HL-60/S4 treated with retinoic acid at 250 ng/mL for 4 days and 3 days (cell line): ENCODE data around the gene REEP3.
"Not testable (repeated sequence)": the region's sequence is repeated elsewhere in the genome, so short reads cannot be mapped to it uniquely, and the experiment has no call there.

ENCODE experiments used
- in situ Hi-C: fragments of 300-500 bp; cut with MboI; formaldehyde crosslinking; loops from 2 replicates; pipeline ENCODE4 v1.7.0; 2022; ENCODE audit warnings: low sequenced_read_pairs

REEP3 gene

DNA sequence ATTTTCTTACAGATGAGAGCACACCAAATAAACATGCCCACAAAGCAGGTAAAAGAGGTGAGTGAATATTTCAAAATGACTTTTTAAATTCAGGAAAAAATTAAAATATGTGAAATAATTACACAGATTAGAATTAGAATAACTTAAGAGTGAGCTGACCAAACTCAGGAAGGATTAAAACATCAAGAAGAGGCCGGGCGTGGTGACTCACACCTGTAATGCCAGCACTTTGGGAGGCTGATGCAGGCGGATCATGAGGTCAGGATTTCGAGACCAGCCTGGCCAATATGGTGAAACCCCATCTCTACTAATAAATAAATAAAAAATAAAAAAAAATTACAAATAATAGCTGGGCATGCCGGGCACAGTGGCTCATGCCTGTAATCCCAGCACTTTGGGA is 140.1 kb downstream of the REEP3 start:
- in situ Hi-C loops: no loop called here

DNA sequence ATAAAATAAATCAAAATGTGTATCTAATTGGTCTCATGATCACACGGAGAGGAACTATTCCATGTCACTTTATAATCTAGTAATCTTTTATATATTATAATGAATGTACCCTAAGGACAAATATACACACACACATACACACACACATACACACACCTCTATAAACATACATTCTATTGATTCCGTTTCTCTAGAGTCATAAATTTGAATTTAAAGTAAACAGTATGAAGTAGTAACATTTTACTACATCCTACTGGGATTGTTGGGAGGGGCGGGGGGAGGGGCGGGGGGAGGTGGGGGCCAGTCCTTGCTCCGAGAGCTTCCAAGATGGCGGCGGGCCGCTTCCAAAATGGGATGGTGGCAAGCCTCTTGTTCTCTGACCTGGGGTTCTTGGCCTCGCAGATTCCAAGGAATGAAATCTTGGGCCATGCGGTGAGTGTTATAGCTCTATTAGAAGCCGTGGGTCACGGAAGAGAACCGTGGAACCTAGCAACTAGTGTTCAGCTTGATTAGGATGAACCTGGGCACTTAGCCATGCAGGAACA is 143.2 kb downstream of the REEP3 start:
- in situ Hi-C loops: no loop called here

DNA sequence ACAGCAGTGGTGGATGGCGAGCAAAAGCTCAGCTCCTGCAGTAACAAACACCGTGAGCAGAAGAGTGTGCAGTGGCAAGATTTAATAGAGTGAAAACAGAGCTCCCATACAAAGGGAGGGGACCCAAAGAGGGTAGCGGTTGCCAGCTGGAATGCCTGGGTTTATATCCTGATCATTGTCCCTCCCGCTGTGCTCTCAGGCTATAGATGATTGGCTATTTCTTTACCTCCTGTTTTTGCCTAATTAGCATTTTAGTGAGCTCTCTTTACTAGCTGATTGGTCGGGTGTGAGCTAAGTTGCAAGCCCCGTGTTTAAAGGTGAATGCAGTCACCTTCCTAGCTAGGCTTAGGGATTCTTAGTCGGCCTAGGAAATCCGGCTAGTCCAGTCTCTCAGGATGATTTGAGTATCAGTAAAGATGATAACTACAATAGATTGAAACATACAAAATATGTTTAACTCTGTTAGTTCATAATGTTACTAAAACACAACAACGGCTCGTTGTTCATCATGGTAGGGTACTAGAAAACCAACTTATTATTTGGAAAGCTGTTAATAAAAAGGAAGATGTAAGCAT is 143.9 kb downstream of the REEP3 start:
- in situ Hi-C loops: not testable (repeated sequence)

DNA sequence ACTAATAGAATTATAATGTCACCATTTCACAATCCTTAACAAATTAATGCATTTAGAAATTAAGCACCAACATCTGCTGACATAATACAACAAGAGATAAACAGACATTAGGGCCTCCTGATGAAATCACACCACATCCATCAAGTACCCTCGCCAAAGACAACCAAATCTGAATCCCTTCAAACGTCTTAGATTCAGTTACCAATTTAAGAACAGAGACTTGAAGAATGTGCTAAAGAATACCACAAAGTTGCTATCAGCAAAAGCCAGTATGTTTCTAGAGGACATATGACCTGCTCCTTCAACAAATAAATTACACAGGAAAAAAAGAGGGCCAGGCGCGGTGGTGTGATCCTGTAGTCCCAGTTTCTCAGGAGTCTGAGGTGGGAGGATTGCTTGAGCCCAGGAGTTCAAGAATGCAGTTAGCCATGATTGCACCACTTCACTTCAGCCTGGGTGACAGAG is 144.5 kb downstream of the REEP3 start:
- in situ Hi-C loops: no loop called here

DNA sequence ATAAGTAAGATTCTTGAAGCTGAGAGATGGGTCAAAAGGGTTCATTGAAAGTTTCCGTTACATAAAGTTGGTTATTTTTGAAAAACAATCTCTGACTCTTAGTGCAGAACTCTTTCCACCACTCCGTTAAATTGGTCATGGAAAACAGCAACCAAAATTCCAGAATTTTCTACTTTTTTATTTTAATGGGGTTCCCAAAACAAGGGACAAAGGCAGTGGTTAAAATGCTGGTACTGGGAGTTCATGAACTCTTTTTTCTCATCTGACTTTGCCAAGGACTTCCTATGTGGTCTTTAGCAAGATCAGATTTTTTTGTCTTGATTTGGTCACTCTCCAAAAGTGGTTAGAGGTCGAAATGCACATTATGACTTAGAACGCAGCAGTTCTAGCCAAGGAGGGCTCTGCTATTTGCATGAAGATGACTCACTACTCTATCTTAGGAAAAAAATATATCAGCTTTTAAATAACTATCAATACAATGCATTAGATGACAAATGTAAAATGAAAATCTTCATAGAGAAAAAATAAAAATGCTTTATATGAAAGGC is 145.7 kb downstream of the REEP3 start:
- in situ Hi-C loops: no loop called here

DNA sequence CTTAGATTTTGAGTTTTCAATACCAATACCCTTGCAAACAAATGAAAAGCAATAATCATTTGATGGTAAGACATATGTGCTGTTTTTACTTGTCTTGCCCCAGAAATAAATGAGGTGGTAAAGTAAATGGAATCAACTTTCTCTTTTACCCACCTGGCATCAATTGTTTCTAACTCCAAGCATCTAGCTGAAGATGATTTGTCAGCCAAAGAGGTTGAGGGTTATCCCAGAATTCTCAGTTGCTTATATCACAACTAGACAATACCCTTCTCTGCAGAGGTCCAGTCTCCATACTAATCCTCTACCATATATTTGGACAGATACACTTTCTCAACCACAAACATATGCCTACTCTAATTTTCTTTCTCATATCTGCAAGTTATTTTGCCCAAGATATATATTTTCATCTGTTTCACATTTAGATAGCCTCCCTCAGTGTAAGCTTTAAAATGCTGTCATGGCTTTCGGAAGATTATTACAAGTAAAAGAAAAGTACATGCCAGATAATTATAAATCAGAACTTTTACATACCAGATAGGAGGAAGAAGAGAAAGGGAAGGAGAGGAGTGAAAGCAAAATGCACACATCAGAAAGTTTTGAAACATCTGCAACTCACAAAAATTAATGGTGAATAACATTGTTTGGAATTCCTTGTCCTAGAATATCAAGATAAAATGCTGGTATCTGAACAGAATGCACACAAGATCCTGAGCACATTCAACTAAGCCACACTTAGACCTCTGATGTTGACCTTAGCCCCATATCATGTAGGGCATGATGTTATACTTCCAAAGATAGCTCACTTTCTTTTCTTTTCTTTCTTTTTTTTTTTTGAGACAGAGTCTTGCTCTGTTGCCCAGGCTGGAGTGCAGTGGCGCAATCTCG is 146.6 kb downstream of the REEP3 start:
- in situ Hi-C loops: no loop called here

DNA sequence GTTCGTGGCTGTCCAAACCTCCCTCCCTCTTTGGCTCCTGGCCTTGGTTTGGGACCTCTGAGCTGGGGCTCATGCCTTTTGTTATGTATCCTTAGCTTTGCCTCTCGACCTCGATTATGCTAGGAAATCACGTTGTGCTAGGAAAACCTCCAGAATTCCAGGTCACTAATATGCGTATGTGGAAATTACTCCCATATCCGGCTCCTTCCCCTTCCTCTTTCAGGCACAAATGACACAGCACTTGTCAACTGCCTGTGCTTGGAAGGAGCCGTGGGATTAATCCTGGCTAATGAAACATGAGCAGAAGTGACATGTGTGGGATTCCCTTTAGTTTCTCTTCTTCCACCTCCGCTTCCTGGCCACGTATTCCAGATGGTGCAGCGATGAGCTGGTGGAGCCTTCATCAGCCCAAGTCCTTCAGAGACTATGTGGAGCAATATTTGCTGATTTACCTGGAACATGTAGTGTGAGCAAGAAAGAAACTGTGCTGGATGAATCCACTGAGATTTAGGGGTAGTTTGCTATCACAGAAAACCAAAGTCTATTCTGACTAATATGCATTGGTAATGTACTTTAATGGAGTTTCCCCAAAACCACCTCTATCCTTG is 149.2 kb downstream of the REEP3 start:
- in situ Hi-C loops: no loop called here

DNA sequence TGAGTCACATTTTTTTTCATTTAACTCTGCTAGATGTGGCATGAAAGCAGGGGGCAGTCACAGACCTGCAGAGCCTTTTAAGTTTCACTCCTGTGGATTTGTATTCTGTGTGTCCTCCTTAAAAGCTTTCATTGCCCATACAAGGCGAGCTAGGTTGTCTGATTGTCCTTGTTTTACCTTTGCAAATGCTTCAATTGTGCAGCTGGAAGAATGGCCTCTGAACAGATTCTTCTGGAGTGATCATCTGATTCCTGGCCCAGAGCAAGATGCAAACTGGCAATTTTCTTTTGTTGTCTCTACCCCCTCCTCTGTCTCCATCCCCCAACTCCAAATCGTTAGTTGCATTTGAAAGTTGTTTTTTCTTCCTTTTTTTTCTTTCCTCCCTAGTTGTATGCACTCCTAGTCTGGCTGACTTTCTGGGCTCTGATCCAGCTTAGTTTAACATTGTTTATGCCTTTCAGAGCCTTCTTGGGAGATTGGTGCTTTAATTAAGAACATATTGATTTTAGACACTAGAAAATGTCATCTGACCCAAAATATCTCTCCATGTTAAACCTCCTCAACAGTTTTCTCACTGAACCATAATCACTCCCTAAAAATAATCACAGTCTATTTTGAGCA is 150.2 kb downstream of the REEP3 start:
- in situ Hi-C loops: no loop called here

DNA sequence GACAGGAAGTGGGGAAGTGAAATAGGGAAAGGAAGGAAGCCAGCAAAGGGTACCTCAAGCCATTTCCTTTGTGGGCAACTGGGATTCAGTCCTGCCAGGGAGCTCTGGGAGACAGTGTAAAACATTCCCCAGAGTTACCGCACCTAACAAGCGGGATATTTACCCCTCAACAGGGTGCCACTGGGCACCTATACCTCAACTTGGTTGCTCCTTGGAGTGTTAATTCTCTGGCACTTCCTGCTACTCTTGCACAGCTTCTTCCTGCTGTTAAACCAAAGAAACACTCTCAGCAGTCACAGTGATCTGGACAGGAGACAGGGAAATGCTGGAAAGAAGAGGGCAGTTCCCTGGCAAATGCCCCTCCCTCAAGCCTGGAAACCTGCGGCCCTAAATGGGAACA is 151.3 kb downstream of the REEP3 start:
- in situ Hi-C loops: no loop called here

DNA sequence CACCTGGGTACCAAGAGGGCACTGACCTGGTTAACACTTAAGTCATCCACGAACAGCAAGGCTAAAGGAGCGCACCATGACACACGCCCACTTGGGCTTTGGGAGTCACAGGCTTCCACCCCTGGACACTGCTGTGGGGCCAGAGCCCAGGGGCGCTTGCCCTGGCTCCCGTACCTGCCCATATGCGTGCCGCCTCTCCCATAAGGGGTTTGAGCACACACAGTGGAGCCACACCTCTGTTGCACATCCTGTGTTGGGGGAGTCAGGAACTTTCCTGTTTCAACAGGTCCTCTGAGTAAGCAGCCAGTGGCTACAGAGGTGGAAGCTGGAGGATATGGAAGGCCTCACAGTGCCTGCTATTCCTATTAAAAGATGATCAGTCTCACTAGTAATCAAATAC is 152.0 kb downstream of the REEP3 start:
- in situ Hi-C loops: no loop called here

DNA sequence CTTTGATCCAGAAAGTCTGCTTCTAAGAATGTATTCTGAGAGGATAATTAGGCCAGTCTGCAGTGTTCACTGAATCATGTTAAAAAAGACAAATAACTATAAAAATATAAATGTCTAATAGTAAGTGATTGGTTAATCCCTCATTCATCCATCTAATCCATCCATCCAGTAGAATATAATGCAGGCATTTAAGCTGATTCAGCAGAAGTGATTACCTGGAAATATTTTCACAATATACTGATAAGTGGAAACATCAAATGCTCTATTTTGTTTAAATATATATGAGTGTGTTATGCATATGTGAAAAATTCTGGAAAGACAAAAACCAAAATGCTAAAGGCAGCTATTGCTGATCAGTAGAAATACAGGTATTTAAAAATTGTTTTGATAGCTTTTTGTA is 152.6 kb downstream of the REEP3 start:
- in situ Hi-C loops: no loop called here
